HepG2 (cell line): ENCODE data around the gene ETFB. TPM values are rescaled to one million over a fixed set of nuclear protein-coding genes. Genes with fewer than 3 reads are reported as not detected.

Experiments
- BHLHE40 ChIP-seq: IDR thresholded peaks from 2 replicates; pipeline ENCODE4 v1.6.1; 2011; ENCODE audit warnings: low read length, improper control_type of control experiment
- FOSL1 ChIP-seq: sonication (generic); formaldehyde crosslinking; IDR thresholded peaks from 2 replicates; pipeline ENCODE4 v1.9.0; 2021; ENCODE audit warnings: missing genetic modification reagents, borderline replicate concordance
- FOSL2 ChIP-seq: sonication (generic); formaldehyde crosslinking; IDR thresholded peaks from 2 replicates; pipeline ENCODE4 v1.4.0; 2020; ENCODE audit warnings: missing genetic modification reagents
- HIVEP1 ChIP-seq: sonication (generic); formaldehyde crosslinking; IDR thresholded peaks from 2 replicates; pipeline ENCODE4 v1.4.0; 2020; ENCODE audit warnings: mild to moderate bottlenecking, missing genetic modification reagents
- HMG20A ChIP-seq: IDR thresholded peaks from 2 replicates; pipeline ENCODE4 v1.6.1; 2016; ENCODE audit warnings: borderline replicate concordance
- HNRNPH1 ChIP-seq: fragments of 200-400 bp; formaldehyde crosslinking; optimal IDR thresholded peaks from 2 replicates; pipeline ENCODE3; 2017; ENCODE audit warnings: mild to moderate bottlenecking, low read depth, low read length
- IRX3 ChIP-seq: sonication (generic); formaldehyde crosslinking; IDR thresholded peaks from 2 replicates; pipeline ENCODE4 v1.8.1; 2023; ENCODE audit warnings: mild to moderate bottlenecking, low read depth, missing genetic modification reagents, borderline replicate concordance
- MLLT10 ChIP-seq: sonication (generic); formaldehyde crosslinking; IDR thresholded peaks from 2 replicates; pipeline ENCODE4 v1.4.0; 2020; ENCODE audit warnings: missing genetic modification reagents
- PAWR ChIP-seq: sonication (generic); formaldehyde crosslinking; IDR thresholded peaks from 2 replicates; pipeline ENCODE4 v1.4.0; 2020; ENCODE audit warnings: missing genetic modification reagents, mild to moderate bottlenecking, borderline replicate concordance
- SIX4 ChIP-seq: sonication (generic); formaldehyde crosslinking; IDR thresholded peaks from 2 replicates; pipeline ENCODE4 v1.4.0; 2020; ENCODE audit warnings: missing genetic modification reagents
- SUZ12 ChIP-seq: fragments of 150-350 bp; IDR thresholded peaks from 2 replicates; pipeline ENCODE4 v1.6.1; 2014; ENCODE audit warnings: low read depth, low read length
- TBL1XR1 ChIP-seq: fragments of 150-350 bp; IDR thresholded peaks from 2 replicates; pipeline ENCODE4 v1.6.1; 2014; ENCODE audit warnings: borderline replicate concordance, low read length; ENCODE audit not compliant: partially characterized antibody
- WIZ ChIP-seq: sonication (generic); formaldehyde crosslinking; IDR thresholded peaks from 2 replicates; pipeline ENCODE4 v1.5.1; 2020; ENCODE audit warnings: mild to moderate bottlenecking, missing genetic modification reagents
- ZIK1 ChIP-seq: sonication (generic); formaldehyde crosslinking; IDR thresholded peaks from 2 replicates; pipeline ENCODE4 v1.5.0; 2020; ENCODE audit warnings: mild to moderate bottlenecking, low read depth, missing genetic modification reagents, borderline replicate concordance
- ZNF10 ChIP-seq: sonication (generic); formaldehyde crosslinking; IDR thresholded peaks from 2 replicates; pipeline ENCODE4 v1.4.0; 2020; ENCODE audit warnings: mild to moderate bottlenecking, low read depth, missing genetic modification reagents, borderline replicate concordance
- ZNF225 ChIP-seq: sonication (generic); formaldehyde crosslinking; IDR thresholded peaks from 2 replicates; pipeline ENCODE4 v1.4.0; 2020; ENCODE audit warnings: mild to moderate bottlenecking, missing genetic modification reagents
- ZNF333 ChIP-seq: sonication (generic); formaldehyde crosslinking; IDR thresholded peaks from 2 replicates; pipeline ENCODE4 v1.4.0; 2020; ENCODE audit warnings: mild to moderate bottlenecking, missing genetic modification reagents, borderline replicate concordance
- ZNF354B ChIP-seq: sonication (generic); formaldehyde crosslinking; IDR thresholded peaks from 2 replicates; pipeline ENCODE4 v1.8.0; 2022; ENCODE audit warnings: mild to moderate bottlenecking, missing genetic modification reagents
- ZNF549 ChIP-seq: sonication (generic); formaldehyde crosslinking; IDR thresholded peaks from 2 replicates; pipeline ENCODE4 v1.5.0; 2020; ENCODE audit warnings: missing genetic modification reagents
- ZNF737 ChIP-seq: sonication (generic); formaldehyde crosslinking; IDR thresholded peaks from 2 replicates; pipeline ENCODE4 v1.5.0; 2020; ENCODE audit warnings: missing genetic modification reagents, mild to moderate bottlenecking, borderline replicate concordance
- ZNF781 ChIP-seq: sonication (generic); formaldehyde crosslinking; IDR thresholded peaks from 2 replicates; pipeline ENCODE4 v1.5.1; 2020; ENCODE audit warnings: borderline replicate concordance, mild to moderate bottlenecking, missing genetic modification reagents; ENCODE audit errors: not compliant biosample characterization
- ZSCAN29 ChIP-seq: sonication (generic); formaldehyde crosslinking; conservative IDR thresholded peaks from 2 replicates; pipeline ENCODE4 v1.4.0; 2020; ENCODE audit warnings: mild to moderate bottlenecking, missing genetic modification reagents
- polyA plus RNA-seq, 8 experiments: library from polyadenylated mRNA; depleted of rRNA in 3 of 8; stranded (reverse) in 7 of 8; unstranded in 1 of 8; fragments of >200 nt; fragmentation: Illumina TruSeq in 4 of 8; extraction: Trizol in 4 of 8; gene quantifications; 2 replicates each; pipeline versions ENCODE4 v1.2.1 to v1.2.3, GENCODE V29; 2011 to 2016; ENCODE audit warnings: low read depth in 4 of 8, missing spikeins in 1 of 8, mixed read lengths in 1 of 8; ENCODE audit not compliant: insufficient read depth in 1 of 8
- total RNA-seq, 5 experiments: library from RNA; depleted of rRNA; stranded (reverse); fragments of >200 nt; fragmentation: Illumina TruSeq; extraction: Trizol; gene quantifications; 2 replicates each; pipeline ENCODE4 v1.2.3, GENCODE V29; 2016; ENCODE audit warnings: low read depth in 1 of 5
- TF ChIP-seq, protein P1 (sequence below): sonication (generic); formaldehyde crosslinking; IDR thresholded peaks from 2 replicates; pipeline ENCODE4 v1.9.0; 2022; ENCODE audit warnings: missing genetic modification reagents, mild to moderate bottlenecking, borderline replicate concordance
- TF ChIP-seq, protein P2 (sequence below): sonication (generic); formaldehyde crosslinking; IDR thresholded peaks from 2 replicates; pipeline ENCODE4 v1.4.0; 2020; ENCODE audit warnings: mild to moderate bottlenecking, low read depth, missing genetic modification reagents
- TF ChIP-seq, protein P3 (sequence below): IDR thresholded peaks from 2 replicates; pipeline ENCODE4 v1.6.1; 2016

Gene ETFB
- total and polyA plus RNA-seq, 2 of the 13 experiments (the other 11 are each of a cell fraction or from before 2014, with no cell fraction given): 678 to 1,314 TPM

DNA sequence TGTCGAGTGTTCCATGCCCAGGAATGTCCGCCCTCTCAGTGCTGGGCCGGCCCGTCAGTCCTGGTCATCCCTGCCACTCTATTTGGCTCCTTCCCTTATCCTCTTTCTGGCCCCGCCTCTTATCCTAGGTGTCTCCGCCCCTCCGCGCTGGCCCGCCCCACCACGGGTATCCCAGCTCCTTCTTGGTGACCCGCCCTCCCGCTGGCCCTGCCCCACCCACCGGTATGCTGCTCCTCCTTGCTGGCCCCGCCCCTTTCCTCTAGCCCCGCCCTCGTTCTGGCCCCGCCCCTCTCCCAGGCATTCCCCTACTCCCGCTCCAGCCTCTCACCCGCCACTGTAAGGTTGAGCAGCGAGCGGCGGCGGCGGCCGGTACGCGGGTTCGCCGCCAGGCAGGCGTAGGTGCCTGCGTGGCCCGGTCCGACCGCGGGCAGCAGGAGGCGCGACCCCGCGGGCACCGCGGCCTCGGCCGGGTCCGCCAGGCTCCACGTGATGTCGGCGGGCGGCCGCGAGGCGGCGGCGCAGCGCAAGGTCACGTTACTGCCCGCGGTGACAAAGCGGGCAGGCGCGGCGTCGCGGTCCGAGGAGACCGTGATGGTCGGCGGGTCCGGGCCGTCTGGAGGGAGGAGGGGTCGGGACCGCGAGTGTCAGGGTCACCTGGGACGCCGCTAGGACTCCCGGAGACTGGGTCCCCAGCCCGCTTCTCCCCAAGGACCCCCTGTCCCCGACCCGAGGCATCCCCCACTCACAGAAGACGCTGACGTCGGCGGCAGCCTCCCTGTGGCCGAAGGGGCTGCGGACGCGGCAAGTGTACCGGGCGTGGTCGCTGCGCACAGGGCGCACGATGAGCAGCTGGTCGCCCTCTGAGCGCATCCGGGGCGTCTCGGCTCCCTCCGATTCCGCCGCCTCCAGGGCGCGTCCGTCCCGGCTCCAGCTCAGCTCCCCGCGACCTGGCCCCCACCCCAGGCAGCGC, 26.2 kb downstream of the ETFB start (continued):
- TF ChIP-seq, protein P1, sequence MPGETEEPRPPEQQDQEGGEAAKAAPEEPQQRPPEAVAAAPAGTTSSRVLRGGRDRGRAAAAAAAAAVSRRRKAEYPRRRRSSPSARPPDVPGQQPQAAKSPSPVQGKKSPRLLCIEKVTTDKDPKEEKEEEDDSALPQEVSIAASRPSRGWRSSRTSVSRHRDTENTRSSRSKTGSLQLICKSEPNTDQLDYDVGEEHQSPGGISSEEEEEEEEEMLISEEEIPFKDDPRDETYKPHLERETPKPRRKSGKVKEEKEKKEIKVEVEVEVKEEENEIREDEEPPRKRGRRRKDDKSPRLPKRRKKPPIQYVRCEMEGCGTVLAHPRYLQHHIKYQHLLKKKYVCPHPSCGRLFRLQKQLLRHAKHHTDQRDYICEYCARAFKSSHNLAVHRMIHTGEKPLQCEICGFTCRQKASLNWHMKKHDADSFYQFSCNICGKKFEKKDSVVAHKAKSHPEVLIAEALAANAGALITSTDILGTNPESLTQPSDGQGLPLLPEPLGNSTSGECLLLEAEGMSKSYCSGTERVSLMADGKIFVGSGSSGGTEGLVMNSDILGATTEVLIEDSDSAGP (CRISPR knock-in tag): no peak
- TF ChIP-seq TBL1XR1 (no peak), HNRNPH1 (no peak), ZNF10 (CRISPR knock-in tag) (no peak), ZNF737 (CRISPR knock-in tag) (no peak), FOSL2 (CRISPR knock-in tag) (no peak), BHLHE40 (peak; percentile 73), ZNF354B (CRISPR knock-in tag) (no peak), PAWR (CRISPR knock-in tag) (no peak), IRX3 (CRISPR knock-in tag) (peak; percentile 63; the same call in 1 of the 2 replicates), FOSL1 (CRISPR knock-in tag) (no peak), HMG20A (CRISPR knock-in tag) (no peak), WIZ (CRISPR knock-in tag) (no peak), ZNF225 (CRISPR knock-in tag) (no peak), SUZ12 (no peak), ZNF781 (no peak), ZSCAN29 (CRISPR knock-in tag) (no peak), MLLT10 (CRISPR knock-in tag) (no peak), ZNF333 (CRISPR knock-in tag) (no peak), SIX4 (CRISPR knock-in tag) (no peak), HIVEP1 (CRISPR knock-in tag) (no peak), ZNF549 (CRISPR knock-in tag) (no peak), ZIK1 (CRISPR knock-in tag) (no peak)
- TF ChIP-seq, protein P2, sequence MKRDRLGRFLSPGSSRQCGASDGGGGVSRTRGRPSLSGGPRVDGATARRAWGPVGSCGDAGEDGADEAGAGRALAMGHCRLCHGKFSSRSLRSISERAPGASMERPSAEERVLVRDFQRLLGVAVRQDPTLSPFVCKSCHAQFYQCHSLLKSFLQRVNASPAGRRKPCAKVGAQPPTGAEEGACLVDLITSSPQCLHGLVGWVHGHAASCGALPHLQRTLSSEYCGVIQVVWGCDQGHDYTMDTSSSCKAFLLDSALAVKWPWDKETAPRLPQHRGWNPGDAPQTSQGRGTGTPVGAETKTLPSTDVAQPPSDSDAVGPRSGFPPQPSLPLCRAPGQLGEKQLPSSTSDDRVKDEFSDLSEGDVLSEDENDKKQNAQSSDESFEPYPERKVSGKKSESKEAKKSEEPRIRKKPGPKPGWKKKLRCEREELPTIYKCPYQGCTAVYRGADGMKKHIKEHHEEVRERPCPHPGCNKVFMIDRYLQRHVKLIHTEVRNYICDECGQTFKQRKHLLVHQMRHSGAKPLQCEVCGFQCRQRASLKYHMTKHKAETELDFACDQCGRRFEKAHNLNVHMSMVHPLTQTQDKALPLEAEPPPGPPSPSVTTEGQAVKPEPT (CRISPR knock-in tag): no peak
- TF ChIP-seq, protein P3, sequence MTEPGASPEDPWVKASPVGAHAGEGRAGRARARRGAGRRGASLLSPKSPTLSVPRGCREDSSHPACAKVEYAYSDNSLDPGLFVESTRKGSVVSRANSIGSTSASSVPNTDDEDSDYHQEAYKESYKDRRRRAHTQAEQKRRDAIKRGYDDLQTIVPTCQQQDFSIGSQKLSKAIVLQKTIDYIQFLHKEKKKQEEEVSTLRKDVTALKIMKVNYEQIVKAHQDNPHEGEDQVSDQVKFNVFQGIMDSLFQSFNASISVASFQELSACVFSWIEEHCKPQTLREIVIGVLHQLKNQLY (CRISPR knock-in tag): no peak
